GDM1 (cell line): Measurements from ENCODE around the gene PTGDS.

Experiments
- DNase-seq: peaks from one replicate; lab custom pipeline; 2025; lab: John Stamatoyannopoulos, UW

The PTGDS gene

DNA sequence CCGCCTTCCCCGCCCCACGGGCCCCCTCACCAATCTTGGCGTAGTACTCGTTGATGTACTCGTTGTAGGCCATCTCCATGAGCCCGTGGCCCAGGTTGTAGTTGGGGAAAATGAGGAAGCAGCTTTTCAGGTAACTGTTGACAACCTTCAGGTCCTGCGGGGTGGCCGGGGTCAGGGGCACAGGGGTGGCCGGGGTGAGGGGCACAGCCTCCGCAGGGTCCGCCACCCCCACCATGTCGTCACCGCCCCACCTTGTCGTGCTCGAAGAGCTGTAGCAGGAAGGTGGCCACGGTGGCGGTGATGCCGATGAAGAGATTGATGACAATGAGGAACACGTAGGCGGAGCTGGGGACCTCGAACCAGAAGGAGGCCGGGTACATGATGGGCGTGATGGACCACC is 33.9 kb downstream of the PTGDS start:
- DNase-seq: no peak

DNA sequence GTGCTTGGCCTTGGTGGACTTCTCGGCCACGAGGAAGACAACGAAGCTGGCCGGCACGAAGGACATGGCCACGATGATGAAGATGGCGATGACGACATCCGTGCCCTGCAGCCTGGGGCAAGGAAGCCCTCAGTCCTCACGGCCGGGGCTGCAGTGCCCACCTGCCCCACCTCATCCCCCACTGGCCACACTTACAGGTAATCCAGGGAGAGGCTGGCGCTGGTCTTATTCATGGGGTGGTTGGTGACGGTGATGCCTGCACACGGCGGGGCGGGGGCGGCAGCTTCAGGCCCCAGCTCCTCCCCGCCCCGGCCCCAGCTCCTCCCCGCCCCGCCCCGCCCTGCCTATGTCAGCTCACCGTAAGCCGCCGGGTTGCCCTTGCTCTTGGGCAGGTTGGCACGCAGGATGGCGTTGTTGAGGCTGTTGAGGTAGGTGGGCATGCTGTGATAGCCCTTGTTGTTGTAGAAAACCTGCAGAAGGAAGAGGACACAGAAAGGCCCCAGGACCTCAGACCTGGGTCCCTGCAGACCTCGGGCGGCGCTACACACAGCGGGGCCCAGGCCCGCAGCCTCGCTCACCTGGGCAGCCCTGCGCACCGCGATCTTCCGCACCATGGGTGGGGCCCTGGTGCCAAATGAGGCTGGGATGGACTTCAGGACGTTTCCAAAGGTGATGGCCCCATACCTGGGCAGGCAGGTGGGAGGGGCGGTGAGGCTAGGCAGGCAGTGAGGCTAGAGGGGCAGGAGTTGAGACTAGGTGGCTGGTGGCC is 34.8 kb downstream of the PTGDS start:
- no peak for DNase-seq

DNA sequence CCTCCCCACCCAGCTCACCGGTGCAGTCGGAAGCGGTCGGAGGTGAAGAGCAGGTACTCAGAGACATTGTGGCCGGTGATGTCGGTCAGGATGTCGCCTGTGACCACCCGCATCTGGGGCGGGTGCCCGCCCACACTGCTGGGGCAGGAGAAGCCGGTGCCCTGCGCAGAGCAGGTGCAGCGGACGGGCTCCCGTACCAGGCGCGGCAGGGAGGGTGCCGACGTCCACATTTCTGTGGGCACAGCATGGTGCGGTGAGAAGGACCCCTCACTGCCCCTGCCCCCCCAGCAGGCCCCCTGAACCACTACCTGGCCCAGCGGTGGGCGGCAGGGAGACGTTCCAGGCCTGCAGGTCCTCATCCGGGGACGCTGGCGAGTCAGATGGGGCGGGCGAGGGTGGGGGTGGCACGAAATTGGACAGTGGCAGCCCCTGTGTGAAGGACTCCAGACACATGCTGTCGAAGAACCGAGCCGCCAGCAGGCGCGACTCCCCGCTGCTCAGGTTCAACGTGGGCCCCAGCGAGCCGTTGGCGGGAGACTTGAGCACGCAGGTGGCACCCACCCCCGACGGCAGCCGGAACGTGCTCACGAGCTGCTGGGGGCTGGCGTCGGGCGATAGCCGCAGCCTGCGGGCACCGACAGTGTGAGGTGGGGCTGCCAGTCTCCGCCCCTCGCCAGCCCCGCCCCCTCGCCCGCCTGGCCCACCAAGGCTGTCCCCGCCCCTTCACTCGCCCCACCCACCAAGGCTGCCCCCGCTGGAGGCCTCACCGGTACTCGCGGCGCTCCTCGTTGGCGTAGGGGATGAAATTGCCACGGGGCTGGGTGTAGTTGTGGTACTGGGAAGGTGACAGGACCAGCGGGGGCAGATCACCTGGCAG is 35.6 kb downstream of the PTGDS start:
- DNase-seq: no peak

DNA sequence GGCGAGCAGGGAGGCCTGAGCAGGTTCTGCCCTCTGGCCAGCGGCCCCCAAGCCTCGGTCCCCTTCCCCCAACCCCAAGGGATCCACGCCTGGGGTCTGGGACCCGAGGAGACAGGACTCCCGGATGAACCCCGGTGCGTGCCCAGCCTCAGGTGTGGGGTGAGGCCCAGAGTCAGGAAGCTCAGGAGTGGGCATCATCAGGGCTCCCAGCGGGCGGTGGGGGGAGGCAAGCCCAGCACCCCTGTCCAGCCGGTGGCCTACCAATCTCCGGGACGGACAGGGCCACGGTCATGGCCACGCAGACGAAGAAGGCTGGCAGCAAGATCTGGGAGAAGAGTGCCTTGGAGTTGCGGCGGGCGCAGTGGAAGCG is 36.3 kb downstream of the PTGDS start:
- no peak for DNase-seq

DNA sequence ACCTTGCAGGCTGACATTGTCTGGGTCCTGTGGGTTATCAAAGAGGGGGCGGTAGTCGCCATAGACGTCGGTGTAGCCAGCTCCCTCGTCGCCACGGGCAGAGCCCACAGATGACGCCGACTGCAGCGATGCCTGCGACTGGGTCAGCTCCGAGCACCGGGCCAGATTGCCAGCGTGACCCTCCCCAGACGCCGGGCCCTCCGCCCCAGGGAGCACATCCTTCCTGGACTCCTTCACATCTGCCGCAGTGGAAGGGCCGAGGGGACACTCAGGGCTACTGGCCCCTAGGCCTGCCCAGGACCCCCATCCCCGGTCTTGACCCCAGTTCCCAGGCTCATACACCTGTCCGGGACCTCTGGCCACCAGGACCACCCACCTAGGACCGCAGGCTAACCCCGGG is 36.9 kb downstream of the PTGDS start:
- no peak for DNase-seq

DNA sequence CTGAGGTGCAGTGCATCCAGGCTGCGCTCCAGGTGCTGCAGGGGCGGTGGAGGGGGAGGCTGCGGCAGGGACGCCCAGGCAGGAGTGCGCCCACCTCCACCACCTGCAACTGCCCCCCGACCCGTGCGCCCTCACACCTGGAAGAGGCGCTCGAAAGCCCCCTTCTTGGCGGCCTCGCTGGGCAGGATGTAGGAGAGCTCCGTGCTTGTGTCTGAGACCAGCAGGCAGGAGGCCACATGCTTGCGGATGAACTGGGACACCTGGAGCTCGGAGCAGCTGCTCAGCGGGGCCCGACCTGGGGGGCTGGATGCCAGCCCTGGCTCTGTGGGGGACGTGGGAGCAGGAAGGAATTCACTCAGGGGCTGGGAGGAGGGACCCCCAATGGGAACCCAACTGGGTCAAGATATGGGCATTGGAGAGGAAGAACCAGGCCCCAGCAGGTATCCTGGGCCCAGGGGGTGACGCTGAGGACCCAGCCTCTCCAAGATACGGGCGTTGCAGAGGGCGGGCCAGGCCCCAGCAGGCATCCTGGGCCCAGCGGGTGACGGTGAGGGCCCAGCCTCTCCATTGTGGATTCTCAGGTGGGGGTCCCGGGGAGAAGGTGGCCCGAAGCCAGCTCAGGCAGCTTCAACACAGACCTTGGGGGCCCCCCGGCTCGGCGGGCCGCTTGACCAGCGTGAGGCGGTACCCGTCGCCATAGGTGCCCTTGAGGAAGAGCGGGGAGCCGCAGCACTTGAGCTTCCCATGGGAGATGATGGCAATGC is 37.7 kb downstream of the PTGDS start:
- no peak for DNase-seq

DNA sequence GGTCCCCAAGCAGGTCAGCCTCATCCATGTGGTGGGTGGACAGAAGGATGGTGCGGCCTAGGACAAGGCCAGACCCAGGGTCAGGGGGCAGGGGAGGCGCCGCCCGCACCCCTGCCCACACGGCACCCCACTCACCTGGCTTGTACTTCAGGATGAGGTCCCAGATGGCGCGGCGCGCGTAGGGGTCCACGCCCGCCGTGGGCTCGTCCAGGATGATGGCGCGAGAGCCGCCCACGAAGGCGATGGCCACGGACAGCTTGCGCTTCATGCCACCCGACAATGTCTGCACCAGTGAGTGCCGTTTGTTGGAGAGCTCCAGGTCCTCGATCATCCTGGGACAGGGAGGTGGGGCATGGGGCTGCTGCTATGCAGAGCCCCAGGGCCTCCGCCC is 38.2 kb downstream of the PTGDS start:
- DNase-seq: no peak

DNA sequence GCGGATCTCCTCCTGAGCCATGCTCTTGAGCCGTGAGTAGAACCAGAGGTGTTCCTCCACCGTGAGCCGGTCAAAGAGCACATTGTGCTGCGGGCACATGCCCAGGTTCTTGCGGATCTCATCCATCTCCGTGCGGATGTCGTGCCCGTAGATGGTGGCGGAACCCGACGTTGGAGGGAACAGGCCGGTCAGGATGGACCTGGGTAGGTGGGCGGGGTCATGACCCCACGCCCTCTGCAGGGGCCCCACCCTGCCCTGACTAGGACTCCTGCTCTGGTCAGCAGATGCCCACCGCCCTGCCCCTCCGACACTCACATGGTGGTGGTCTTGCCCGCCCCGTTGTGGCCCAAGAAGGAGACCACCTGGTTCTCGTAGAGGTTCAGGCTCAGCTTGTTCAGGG is 38.7 kb downstream of the PTGDS start:
- DNase-seq: no peak

DNA sequence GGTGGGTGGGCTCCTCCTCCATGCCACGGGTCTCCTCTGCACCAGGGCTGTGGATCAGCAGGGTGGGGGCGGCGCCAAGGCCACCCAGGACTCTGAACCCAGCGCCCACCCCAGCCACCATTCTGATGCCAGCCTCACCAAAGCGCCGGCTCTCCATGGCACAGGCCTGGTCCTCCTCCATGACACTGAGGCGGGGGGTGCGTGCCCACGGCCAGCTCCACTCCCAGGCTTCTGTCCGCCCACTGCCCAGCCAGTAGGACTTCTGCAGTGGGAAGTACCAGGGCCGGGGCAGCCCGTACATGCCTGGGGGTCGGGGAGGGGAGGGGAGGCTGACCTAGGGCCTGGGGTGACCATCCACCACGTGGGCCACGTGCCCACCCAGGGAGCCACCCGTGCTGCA is 39.1 kb downstream of the PTGDS start:
- no peak for DNase-seq

DNA sequence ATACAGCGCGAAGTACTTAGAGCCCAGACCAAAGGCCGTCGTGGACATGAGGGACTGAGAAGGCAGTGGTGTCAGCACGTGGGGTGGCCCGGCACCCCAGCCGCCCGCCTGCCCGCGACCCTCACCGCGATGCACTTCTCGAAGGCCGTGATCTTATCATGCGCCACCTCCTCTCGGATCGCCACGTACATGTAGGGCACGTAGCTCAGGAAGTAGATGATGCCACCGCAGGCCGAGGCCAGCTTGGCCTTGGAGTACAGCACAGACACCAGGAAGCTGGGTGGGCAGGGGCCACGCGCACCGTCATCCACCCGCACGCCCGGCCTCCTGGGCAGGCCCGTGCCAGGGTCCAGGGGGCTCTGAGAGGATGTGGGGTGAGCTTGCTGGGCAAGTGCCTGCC is 39.8 kb downstream of the PTGDS start:
- DNase-seq: no peak

DNA sequence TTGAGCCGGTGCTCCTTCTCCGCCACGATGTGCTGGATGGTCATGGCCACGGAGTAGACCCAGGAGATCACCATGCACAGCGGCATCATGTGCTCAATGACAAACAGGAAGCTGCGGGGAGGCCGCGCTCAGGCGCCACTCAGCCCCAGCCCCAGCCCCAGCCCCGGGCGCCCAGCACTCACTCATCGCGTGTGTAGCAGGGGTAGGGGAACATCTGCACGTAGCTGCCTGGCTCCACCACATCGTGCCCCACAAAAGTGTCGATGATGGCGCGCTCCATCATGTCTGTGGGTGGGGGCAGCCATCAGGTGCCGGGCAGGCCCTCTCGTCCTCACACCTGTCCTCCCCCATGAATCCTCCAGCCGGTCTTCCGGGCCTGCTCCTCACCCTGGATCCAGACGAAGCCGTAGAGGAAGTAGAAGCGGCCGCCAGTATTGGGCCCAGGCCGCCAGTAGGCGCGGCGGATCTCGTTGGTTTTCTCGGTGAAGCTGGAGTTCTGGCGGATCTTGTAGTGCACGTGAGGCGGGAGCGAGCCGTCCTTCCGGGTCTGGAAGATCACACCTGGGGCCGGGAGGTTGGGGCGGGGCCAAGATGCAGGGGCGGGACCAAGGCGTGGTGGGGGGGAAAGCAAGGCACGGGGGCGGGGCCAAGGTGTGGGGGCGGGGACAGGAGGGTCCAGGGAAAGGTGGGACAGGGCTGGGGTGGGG is 40.6 kb downstream of the PTGDS start:
- no peak for DNase-seq

DNA sequence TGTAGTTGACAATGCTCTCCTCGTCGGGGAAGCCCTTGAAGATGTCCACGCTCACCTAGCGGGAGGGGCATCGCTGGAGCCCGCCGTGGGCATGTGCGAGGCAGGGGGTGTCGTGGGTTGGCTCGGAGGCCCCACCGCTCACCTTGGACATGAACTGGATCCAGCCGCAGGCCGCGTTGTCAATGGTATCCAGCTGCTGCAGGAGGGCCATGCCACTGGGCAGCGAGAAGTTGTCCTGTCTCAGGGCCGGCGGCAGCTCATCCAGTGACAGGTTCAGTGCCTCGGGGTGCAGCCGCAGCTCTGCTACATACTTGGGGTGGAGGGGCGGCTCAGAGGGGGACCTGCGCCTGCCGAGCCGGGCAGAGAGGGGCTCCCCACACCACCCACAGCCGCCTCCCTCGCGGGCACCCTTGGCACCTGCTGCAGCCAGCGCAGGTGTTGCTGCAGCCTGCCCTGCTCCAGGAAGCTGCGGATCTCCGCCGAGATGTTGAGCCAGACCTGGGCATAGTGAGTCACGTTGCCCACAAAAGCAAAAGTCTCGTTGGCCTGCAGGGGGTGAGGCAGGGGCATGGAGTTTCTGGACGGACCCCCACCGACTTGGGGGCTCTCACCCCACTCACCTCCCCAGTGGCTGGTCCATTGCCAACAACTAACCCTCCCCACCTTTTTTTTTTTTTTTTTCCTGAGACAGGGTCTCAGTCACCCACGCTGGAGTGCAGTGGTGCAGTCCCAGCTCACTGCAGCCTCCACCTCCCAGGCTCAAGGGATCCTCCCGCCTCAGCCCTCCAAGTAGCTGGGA is 41.7 kb downstream of the PTGDS start:
- DNase-seq: no peak

DNA sequence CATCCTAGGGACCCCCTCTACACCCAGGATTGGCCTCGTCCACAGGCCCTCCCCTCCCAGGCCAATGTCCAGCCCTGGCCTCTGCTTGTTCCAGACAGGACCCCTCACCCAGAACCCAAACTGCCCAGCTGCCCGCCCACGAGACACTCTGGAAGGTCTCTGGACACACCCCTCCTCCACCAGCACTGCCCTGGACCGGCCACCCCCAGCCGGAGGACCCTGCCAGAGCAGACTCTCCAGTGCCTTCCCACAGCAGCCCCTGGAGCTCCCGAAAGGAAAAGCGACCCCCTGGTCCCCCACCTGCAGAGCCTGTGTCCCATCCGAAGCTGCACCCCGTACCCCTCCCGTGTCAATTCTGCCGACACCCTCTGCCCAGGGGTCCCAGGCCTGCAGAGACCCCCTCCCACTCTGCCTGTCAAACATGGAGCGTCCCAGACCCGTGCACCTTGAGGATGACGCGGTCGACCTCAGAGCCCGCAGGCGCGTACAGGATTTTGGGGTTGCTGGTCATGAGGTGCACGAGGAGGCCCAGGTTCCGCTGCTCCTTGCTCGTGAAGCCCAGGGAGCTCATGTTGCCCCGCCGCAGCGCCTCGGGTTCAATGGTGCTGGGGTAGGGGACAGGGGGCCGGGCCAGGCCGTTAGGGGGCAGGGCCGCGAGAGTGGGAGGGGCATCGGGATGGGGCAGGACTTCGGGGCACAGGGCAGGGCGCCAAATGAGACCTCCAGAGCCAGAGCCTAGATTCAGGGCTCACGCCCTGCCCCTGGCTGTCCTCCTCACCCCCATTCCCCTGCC is 42.8 kb downstream of the PTGDS start:
- no peak for DNase-seq

DNA sequence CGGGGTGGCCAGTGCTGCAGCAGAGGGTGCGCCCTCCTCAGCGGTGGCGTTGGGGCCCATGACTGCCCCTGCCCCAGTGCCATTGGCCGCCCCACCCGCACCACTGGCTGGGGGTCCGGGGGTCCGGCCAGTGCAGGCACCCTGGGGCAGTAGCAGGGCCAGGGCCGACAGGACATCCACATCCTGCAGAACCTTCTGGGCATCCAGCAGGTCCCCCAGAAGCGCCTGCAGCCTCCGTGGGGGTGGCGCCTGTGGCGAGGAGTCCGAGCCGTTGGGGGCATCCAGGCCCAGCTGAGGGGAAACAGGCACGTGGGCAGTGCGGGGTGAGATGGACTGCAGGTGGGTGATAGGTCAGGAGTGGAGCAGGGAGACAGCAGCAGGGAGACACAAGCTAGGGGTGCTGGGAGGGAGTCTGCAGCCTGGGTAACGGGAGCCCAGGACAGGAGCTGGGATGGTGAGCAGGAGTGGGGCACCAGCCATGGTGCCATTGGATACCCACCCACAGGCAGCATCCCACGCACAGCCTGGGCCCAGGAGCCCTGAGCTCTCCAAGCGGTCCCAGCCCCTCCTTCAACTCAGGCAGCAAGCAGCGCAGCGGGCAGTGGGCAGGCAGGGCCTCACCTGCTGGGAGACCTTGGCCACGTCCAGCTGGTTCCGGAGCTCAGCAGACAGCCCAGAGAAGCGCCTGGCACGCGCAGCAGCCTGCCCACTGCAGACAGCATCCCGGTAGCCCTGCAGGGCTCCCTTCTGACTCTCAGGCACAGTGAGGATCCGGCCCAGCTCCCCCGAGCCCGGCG is 43.7 kb downstream of the PTGDS start:
- DNase-seq: no peak

DNA sequence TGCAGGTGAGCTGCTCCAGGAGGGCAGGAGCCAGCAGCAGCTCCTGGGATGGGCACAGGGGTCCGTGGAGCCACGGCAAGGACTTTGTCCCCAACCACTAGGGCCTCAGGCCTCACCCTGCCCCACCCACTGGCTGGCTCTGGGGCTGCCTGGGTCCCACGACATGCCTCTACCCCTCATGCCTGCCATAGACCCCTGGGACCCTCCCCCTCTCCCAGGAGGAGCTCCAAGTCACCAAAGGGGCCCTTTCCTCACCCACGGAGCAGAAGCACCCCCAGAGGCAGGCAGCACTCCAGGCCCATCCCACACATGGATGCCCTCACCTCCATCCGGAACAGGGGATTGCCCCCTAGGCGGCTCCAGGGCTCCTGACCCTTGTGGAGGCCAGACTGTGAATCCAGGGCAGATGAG is 44.3 kb downstream of the PTGDS start:
- no peak for DNase-seq

DNA sequence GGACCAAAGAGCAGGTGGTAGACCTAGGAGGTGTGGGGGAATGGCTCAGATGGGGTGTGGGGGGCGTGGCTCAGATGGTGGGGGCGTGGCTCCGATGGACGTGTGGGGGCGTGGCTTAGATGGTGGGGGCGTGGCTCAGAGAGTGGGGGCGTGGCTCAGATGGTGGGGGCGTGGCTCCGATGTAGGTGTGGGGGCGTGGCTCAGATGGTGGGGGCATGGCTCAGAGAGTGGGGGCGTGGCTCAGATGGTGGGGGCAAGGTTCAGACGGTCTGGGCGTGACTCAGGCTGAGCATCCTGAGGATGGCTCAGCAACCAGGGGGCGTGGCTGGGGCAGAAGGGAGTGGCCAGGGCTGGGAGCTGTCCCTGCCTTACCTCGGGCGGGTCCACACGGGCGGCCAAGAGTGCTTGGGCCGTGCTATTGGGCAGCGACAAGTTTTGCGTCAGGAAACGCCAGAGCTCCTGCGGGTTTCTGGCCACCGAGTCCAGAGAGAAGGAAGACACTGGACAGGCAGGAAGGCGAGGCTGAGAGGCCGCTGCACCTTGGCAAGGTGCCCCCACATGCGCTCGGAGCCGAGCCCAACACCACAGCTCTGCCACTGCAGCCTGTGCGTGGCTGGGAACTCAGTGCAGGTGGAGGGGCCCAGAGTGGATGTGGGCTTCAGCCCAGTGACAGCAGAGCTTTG is 44.8 kb downstream of the PTGDS start:
- peak; percentile 59 for DNase-seq

DNA sequence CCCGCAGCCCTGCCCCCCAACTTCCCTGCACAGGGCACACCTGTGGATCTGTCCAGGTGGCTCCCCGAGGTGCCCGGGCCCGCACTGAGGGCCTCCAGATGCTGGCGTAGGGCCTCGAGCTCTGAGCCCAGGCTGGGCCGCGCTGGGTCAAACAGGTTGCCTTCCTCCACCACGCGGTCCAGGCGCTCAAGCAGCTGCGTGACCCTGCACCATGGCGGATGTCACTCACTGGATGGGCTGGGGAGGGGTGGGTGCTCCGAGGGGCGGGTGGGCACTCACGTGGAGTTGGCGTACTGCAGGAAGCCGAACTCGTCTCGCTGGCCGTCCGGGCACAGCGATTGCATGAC is 45.3 kb downstream of the PTGDS start:
- DNase-seq: no peak

DNA sequence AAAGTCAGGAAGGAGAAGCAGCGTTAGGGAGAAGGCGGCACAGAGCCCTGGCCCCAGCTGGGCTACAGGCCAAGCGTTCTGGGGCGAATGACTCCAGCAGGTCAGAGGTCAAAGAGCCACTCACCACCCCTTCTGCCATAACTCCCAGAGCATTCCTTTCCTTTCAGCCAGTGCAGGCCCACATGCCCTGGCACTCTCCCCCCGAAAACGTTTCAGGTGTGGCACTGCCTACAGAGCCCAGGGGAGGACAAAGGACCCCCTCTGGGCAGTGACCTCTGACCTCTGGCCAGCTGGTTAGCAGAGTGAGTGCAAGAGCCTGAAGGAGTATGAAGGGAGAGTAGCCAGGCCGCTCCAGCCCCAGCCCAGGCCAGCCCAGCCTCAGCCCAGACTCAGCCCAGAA is 45.9 kb downstream of the PTGDS start:
- DNase-seq: no peak

DNA sequence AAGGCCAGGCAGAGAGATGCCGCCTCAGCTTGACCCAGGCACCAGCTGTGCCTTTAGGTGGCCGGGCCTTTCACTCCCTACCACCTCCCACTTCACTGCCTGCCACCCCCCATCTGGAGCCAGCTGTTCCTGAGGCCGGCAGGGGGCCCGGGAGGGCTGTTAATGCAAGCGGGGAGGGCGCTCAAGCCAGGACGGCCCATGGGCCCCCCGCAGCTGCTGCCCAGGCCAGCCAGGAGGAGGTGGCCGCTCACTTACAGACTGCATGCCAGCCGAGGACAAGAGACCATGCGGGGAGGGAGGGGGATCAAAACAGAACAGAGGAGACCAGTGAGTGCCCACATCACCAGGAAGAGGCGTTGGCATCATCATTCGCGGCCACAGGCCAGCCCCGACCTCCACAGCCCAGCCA is 46.3 kb downstream of the PTGDS start:
- no peak for DNase-seq
